ENCODE measurements around the gene TEX2. TPM values are rescaled to one million over a fixed set of nuclear protein-coding genes. Genes with fewer than 3 reads are reported as not detected.

TEX2 gene
- total RNA-seq, 4 donors from 2014 or later = 26.8 to 51.7 (median 44.9) TPM

- peaks cover 0 to 9% (median 0%) of the 10 kb centered on the region in 4 donors for H3K4me1 ChIP-seq
Measured at GRCh38 chr17:64158831-64159590, 104.0 kb downstream of the TEX2 start.

GRCh38 chr17:64158406-64158805 lies 104.7 kb downstream of the TEX2 start:
- TF ChIP-seq POLR2A (IDR thresholded peaks at IDR 0.05) = no peak
- no peak for TF ChIP-seq CTCF (IDR thresholded peaks at IDR 0.05)
- Histone ChIP-seq H3K9me3 (no peaks in the 10 kb centered on the region), H3K4me3 (no peak overlapping the region), H3K27me3 (no peaks in the 10 kb centered on the region), H3K27ac (no peak overlapping the region), H3K4me1 (peaks cover 0 to 9% (median 0%) of the 10 kb centered on the region in 4 donors), H3K36me3 (peaks cover 0 to 11% (median 0%) of the 10 kb centered on the region in 3 donors)
- no peak for DNase-seq

More at GRCh38 chr17:64158831-64159590, 104.0 kb downstream of the TEX2 start:
- Histone ChIP-seq H3K27me3 (no peaks in the 10 kb centered on the region), H3K4me3 (no peak overlapping the region), H3K36me3 (peaks cover 0 to 5% (median 0%) of the 10 kb centered on the region in 3 donors), H3K27ac (no peak overlapping the region), H3K9me3 (no peaks in the 10 kb centered on the region)
- DNase-seq = no peak
- TF ChIP-seq POLR2A (IDR thresholded peaks at IDR 0.05) = no peak
- no peak for TF ChIP-seq CTCF (IDR thresholded peaks at IDR 0.05)

GRCh38 chr17:64157669-64158180 lies 105.3 kb downstream of the TEX2 start:
- Histone ChIP-seq H3K36me3 (peaks cover 0 to 18% (median 0%) of the 10 kb centered on the region in 3 donors), H3K27ac (no peak overlapping the region), H3K4me3 (no peak overlapping the region), H3K4me1 (peaks cover 0 to 9% (median 0%) of the 10 kb centered on the region in 4 donors), H3K9me3 (no peaks in the 10 kb centered on the region), H3K27me3 (no peaks in the 10 kb centered on the region)
- TF ChIP-seq CTCF (IDR thresholded peaks at IDR 0.05) = no peak
- no peak for TF ChIP-seq POLR2A (IDR thresholded peaks at IDR 0.05)
- no peak for DNase-seq

- DNase-seq = no peak
- Histone ChIP-seq H3K4me3 (no peak overlapping the region), H3K36me3 (peaks cover 0 to 21% (median 0%) of the 10 kb centered on the region in 3 donors), H3K4me1 (peaks cover 0 to 9% (median 0%) of the 10 kb centered on the region in 4 donors), H3K27ac (peak overlapping the region in 2 of 4 donors; percentile 9 to 31), H3K27me3 (no peaks in the 10 kb centered on the region), H3K9me3 (no peaks in the 10 kb centered on the region)
- TF ChIP-seq CTCF (IDR thresholded peaks at IDR 0.05) (no peak), POLR2A (IDR thresholded peaks at IDR 0.05) (no peak)
Measured at GRCh38 chr17:64156670-64157069, 106.4 kb downstream of the TEX2 start.

GRCh38 chr17:64155751-64156544 lies 107.1 kb downstream of the TEX2 start:
- no peak for DNase-seq
- TF ChIP-seq CTCF (IDR thresholded peaks at IDR 0.05) = no peak
- no peak for TF ChIP-seq POLR2A (IDR thresholded peaks at IDR 0.05)
- Histone ChIP-seq H3K27ac (peak overlapping the region in 2 of 4 donors; percentile 20 to 47), H3K36me3 (peaks cover 0 to 22% (median 0%) of the 10 kb centered on the region in 3 donors), H3K9me3 (no peaks in the 10 kb centered on the region), H3K4me3 (no peak overlapping the region), H3K4me1 (peaks cover 0 to 9% (median 0%) of the 10 kb centered on the region in 4 donors), H3K27me3 (no peaks in the 10 kb centered on the region)

Data from Peyer's patch (tissue), 4 donors.